Neural cell (in vitro differentiated cells): ENCODE measurements around the gene LDAF1. TPM values are rescaled to one million over a fixed set of nuclear protein-coding genes. Genes with fewer than 3 reads are reported as not detected.
"Not testable (repeated sequence)": the region's sequence is repeated elsewhere in the genome, so short reads cannot be mapped to it uniquely, and the experiment has no call there.

Experiments used
- H2AFZ ChIP-seq: fragments of 200-600, 300-800 bp; sonication (generic), shearing (Covaris generic); 2 replicates; pipeline ENCODE4 v1.6.0; 2014; ENCODE audit warnings: low read depth, mild to moderate bottlenecking, antibody characterized with exemption, low read length, moderate library complexity
- H3F3A ChIP-seq: fragments of 200-600 bp; shearing (Covaris generic); 2 replicates; pipeline ENCODE4 v1.6.1; 2016; ENCODE audit warnings: mild to moderate bottlenecking, moderate library complexity, mixed read lengths, antibody characterized with exemption, low read length; ENCODE audit not compliant: insufficient read depth, poor library complexity, severe bottlenecking
- H3K27ac ChIP-seq: fragments of 200-600, 300-800 bp; sonication (generic), shearing (Covaris generic); 2 replicates; pipeline ENCODE4 v1.5.1; 2014; ENCODE audit warnings: mild to moderate bottlenecking, low read length, moderate library complexity
- H3K27me3 ChIP-seq: fragments of 300-800, 200-600 bp; sonication (generic), shearing (Covaris generic); 2 replicates; pipeline ENCODE4 v1.6.0; 2014; ENCODE audit warnings: mild to moderate bottlenecking, low read depth, low read length, moderate library complexity; ENCODE audit not compliant: insufficient read depth
- H3K36me3 ChIP-seq: fragments of 300-800, 200-600 bp; sonication (generic), shearing (Covaris generic); 2 replicates; pipeline ENCODE4 v1.5.1; 2014; ENCODE audit warnings: mild to moderate bottlenecking, antibody characterized with exemption, low read length, moderate library complexity; ENCODE audit not compliant: insufficient read depth
- H3K4me2 ChIP-seq: fragments of 300-800, 200-600 bp; sonication (generic), shearing (Covaris generic); 2 replicates; pipeline ENCODE4 v1.6.0; 2014; ENCODE audit warnings: mild to moderate bottlenecking, low read length
- H3K4me3 ChIP-seq: fragments of 300-800, 200-600 bp; sonication (generic), shearing (Covaris generic); 2 replicates; pipeline ENCODE4 v1.5.1; 2014; ENCODE audit warnings: mild to moderate bottlenecking, low read length, moderate library complexity
- H3K79me2 ChIP-seq: fragments of 200-600 bp; shearing (Covaris generic); replicated peaks from 2 replicates; pipeline ENCODE4 v1.6.0; 2014; ENCODE audit warnings: mild to moderate bottlenecking, low read length, moderate library complexity; ENCODE audit not compliant: insufficient read depth
- H3K9ac ChIP-seq: fragments of 300-800, 200-600 bp; sonication (generic), shearing (Covaris generic); 2 replicates; pipeline ENCODE4 v1.6.1; 2016; ENCODE audit warnings: mild to moderate bottlenecking, low read length, mixed read lengths
- H3K9me2 ChIP-seq: fragments of 200-600 bp; shearing (Covaris generic); 2 replicates; pipeline ENCODE4 v1.6.1; 2016; ENCODE audit warnings: mild to moderate bottlenecking, low read length, mixed read lengths; ENCODE audit not compliant: insufficient read depth
- H3K9me3 ChIP-seq: fragments of 200-600, 300-800 bp; sonication (generic), shearing (Covaris generic); 2 replicates; pipeline ENCODE4 v1.6.1; 2016; ENCODE audit warnings: mild to moderate bottlenecking, mixed run types, low read length, moderate library complexity, mixed read lengths
- H4K20me1 ChIP-seq: fragments of 200-600 bp; shearing (Covaris generic); 2 replicates; pipeline ENCODE4 v1.6.1; 2016; ENCODE audit warnings: mild to moderate bottlenecking, mixed run types; ENCODE audit not compliant: insufficient read depth
- EP300 ChIP-seq: fragments of 450-650 bp; conservative IDR thresholded peaks from 2 replicates; pipeline ENCODE4 v1.6.1; 2014; ENCODE audit warnings: antibody characterized with exemption, mild to moderate bottlenecking, moderate library complexity; ENCODE audit not compliant: poor library complexity, severe bottlenecking
- EZH2 ChIP-seq: fragments of 200-600, 300-800 bp; shearing (Covaris generic), sonication (generic); IDR thresholded peaks from 2 replicates; pipeline ENCODE4 v1.6.1; 2014; ENCODE audit warnings: antibody characterized with exemption, low read length, borderline replicate concordance, mild to moderate bottlenecking; ENCODE audit not compliant: insufficient read depth, poor library complexity, severe bottlenecking
- MXI1 ChIP-seq: fragments of 450-650 bp; conservative IDR thresholded peaks from 2 replicates; pipeline ENCODE4 v1.6.1; 2014; ENCODE audit warnings: antibody characterized with exemption, mild to moderate bottlenecking; ENCODE audit not compliant: poor library complexity, severe bottlenecking
- POLR2AphosphoS5 ChIP-seq: IDR thresholded peaks from 2 replicates; pipeline ENCODE4 v1.6.1; 2012
- RAD21 ChIP-seq: fragments of 450-650 bp; conservative IDR thresholded peaks from 2 replicates; pipeline ENCODE4 v1.6.1; 2014; ENCODE audit warnings: antibody characterized with exemption, mild to moderate bottlenecking, moderate library complexity
- SMC3 ChIP-seq: fragments of 450-650 bp; conservative IDR thresholded peaks from 2 replicates; pipeline ENCODE4 v1.6.1; 2014; ENCODE audit warnings: antibody characterized with exemption, mild to moderate bottlenecking, moderate library complexity; ENCODE audit not compliant: poor library complexity
- TAF1 ChIP-seq: IDR thresholded peaks from 2 replicates; pipeline ENCODE4 v1.6.1; 2012; ENCODE audit warnings: low read depth
- polyA plus RNA-seq: library from polyadenylated mRNA; depleted of rRNA; stranded (reverse); fragments of >200 nt; gene quantifications from 2 replicates; pipeline ENCODE4 v1.2.3, GENCODE V29; 2014
- TF ChIP-seq, protein P1 (sequence below): IDR thresholded peaks from 2 replicates; pipeline ENCODE4 v1.6.1; 2012; ENCODE audit warnings: borderline replicate concordance
- TF ChIP-seq, protein P2 (sequence below): fragments of 450-650 bp; IDR thresholded peaks from 2 replicates; pipeline ENCODE4 v1.5.1; 2014; ENCODE audit warnings: antibody characterized with exemption, mild to moderate bottlenecking, moderate library complexity; ENCODE audit not compliant: poor library complexity, severe bottlenecking

Gene LDAF1
- polyA plus RNA-seq, 1 donor from 2014 or later: 10.8 TPM

DNA sequence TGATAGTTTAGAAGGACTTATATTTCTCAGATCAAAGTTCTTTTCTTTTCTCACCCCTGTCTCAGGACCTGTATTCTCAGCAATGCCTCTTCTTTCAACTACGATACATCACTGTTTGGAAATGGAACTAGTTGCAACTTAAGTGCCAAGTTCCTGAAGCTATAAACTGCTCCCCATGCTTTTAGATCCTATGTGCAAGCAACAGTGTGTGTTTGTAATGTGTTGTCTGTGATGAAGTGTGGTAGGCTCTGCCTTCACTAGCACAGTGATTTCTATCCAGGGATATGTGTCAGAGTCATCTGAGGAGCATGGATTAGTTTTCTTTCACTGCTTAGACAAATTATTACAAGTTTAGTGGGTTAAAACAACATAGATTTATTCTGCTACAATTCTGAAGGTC lies 34.5 kb downstream of the LDAF1 start:
- Histone ChIP-seq H4K20me1 (no peaks in the 10 kb centered on the region), H3K9me2 (no peaks in the 10 kb centered on the region), H3K27me3 (no peaks in the 10 kb centered on the region), H3K9ac (no peak overlapping the region), H3K36me3 (no peaks in the 10 kb centered on the region), H3F3A (no peaks in the 10 kb centered on the region), H3K79me2 (no peaks in the 10 kb centered on the region), H2AFZ (no peak overlapping the region), H3K4me3 (no peak overlapping the region), H3K9me3 (no peaks in the 10 kb centered on the region), H3K4me2 (no peak overlapping the region), H3K27ac (no peak overlapping the region)
- TF ChIP-seq, protein P1, sequence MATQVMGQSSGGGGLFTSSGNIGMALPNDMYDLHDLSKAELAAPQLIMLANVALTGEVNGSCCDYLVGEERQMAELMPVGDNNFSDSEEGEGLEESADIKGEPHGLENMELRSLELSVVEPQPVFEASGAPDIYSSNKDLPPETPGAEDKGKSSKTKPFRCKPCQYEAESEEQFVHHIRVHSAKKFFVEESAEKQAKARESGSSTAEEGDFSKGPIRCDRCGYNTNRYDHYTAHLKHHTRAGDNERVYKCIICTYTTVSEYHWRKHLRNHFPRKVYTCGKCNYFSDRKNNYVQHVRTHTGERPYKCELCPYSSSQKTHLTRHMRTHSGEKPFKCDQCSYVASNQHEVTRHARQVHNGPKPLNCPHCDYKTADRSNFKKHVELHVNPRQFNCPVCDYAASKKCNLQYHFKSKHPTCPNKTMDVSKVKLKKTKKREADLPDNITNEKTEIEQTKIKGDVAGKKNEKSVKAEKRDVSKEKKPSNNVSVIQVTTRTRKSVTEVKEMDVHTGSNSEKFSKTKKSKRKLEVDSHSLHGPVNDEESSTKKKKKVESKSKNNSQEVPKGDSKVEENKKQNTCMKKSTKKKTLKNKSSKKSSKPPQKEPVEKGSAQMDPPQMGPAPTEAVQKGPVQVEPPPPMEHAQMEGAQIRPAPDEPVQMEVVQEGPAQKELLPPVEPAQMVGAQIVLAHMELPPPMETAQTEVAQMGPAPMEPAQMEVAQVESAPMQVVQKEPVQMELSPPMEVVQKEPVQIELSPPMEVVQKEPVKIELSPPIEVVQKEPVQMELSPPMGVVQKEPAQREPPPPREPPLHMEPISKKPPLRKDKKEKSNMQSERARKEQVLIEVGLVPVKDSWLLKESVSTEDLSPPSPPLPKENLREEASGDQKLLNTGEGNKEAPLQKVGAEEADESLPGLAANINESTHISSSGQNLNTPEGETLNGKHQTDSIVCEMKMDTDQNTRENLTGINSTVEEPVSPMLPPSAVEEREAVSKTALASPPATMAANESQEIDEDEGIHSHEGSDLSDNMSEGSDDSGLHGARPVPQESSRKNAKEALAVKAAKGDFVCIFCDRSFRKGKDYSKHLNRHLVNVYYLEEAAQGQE: no peak
- TF ChIP-seq RAD21 (no peak), EP300 (no peak), TAF1 (no peak), SMC3 (no peak), EZH2 (no peak), POLR2AphosphoS5 (no peak), MXI1 (no peak)
- TF ChIP-seq, protein P2, sequence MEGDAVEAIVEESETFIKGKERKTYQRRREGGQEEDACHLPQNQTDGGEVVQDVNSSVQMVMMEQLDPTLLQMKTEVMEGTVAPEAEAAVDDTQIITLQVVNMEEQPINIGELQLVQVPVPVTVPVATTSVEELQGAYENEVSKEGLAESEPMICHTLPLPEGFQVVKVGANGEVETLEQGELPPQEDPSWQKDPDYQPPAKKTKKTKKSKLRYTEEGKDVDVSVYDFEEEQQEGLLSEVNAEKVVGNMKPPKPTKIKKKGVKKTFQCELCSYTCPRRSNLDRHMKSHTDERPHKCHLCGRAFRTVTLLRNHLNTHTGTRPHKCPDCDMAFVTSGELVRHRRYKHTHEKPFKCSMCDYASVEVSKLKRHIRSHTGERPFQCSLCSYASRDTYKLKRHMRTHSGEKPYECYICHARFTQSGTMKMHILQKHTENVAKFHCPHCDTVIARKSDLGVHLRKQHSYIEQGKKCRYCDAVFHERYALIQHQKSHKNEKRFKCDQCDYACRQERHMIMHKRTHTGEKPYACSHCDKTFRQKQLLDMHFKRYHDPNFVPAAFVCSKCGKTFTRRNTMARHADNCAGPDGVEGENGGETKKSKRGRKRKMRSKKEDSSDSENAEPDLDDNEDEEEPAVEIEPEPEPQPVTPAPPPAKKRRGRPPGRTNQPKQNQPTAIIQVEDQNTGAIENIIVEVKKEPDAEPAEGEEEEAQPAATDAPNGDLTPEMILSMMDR: no peak

GRCh38 chr16:21194771-21195301 lies 36.4 kb downstream of the LDAF1 start:
- Histone ChIP-seq H3K4me3 (no peak overlapping the region), H2AFZ (no peak overlapping the region), H4K20me1 (no peaks in the 10 kb centered on the region), H3K9me2 (no peaks in the 10 kb centered on the region), H3F3A (no peaks in the 10 kb centered on the region), H3K27ac (no peak overlapping the region), H3K9ac (no peak overlapping the region), H3K36me3 (no peaks in the 10 kb centered on the region), H3K27me3 (no peaks in the 10 kb centered on the region), H3K79me2 (no peaks in the 10 kb centered on the region), H3K9me3 (no peaks in the 10 kb centered on the region), H3K4me2 (no peak overlapping the region)
- TF ChIP-seq MXI1 (no peak), POLR2AphosphoS5 (no peak), EP300 (no peak)
- TF ChIP-seq, protein P1: no peak

GRCh38 chr16:21195330-21195729 lies 36.9 kb downstream of the LDAF1 start:
- not testable (repeated sequence) for H3K27ac ChIP-seq, H3K4me2 ChIP-seq, H3K4me3 ChIP-seq, H3K27me3 ChIP-seq, H3K79me2 ChIP-seq, H3K9me2 ChIP-seq, H3K9me3 ChIP-seq, H3K9ac ChIP-seq, H4K20me1 ChIP-seq, H2AFZ ChIP-seq, H3K36me3 ChIP-seq, H3F3A ChIP-seq
